Osteoblast (primary cell): ENCODE data around the gene TIMM13. TPM values are rescaled to one million over a fixed set of nuclear protein-coding genes. Genes with fewer than 3 reads are reported as not detected.
"Not testable (repeated sequence)": the region's sequence is repeated elsewhere in the genome, so short reads cannot be mapped to it uniquely, and the experiment has no call there.

Source experiments
- DNase-seq: peaks from one replicate; pipeline ENCODE4 v3.0.0; 2011; ENCODE audit warnings: low spot score, mixed read lengths; ENCODE audit not compliant: insufficient read length; ENCODE audit errors: missing footprints
- H2AFZ ChIP-seq: 2 replicates; pipeline ENCODE4 v1.6.0; 2011; ENCODE audit warnings: mild to moderate bottlenecking, low read length
- H3K27ac ChIP-seq: 2 replicates; pipeline ENCODE4 v1.5.1; 2011; ENCODE audit warnings: mild to moderate bottlenecking, low read depth, low read length, moderate library complexity
- H3K27me3 ChIP-seq: 2 replicates; pipeline ENCODE4 v1.6.0; 2012; ENCODE audit warnings: mild to moderate bottlenecking, control low read depth, inconsistent platforms, low read length, moderate library complexity; ENCODE audit not compliant: insufficient read depth
- H3K36me3 ChIP-seq: 2 replicates; pipeline ENCODE4 v1.5.1; 2011; ENCODE audit warnings: mild to moderate bottlenecking, low read length, control low read depth, moderate library complexity; ENCODE audit not compliant: insufficient read depth
- H3K4me1 ChIP-seq: 2 replicates; pipeline ENCODE4 v1.5.1; 2011; ENCODE audit warnings: mild to moderate bottlenecking, low read length, control low read depth, moderate library complexity; ENCODE audit not compliant: insufficient read depth
- H3K4me2 ChIP-seq: 2 replicates; pipeline ENCODE4 v1.6.0; 2011; ENCODE audit warnings: mild to moderate bottlenecking, low read length; ENCODE audit not compliant: insufficient read depth
- H3K4me3 ChIP-seq: fragments of 200-600 bp; sonication (generic); 3 replicates; pipeline ENCODE4 v1.5.1; 2012; ENCODE audit warnings: mild to moderate bottlenecking, low read length, inconsistent platforms; ENCODE audit not compliant: insufficient read depth
- H3K79me2 ChIP-seq: 2 replicates; pipeline ENCODE4 v1.6.0; 2012; ENCODE audit warnings: mild to moderate bottlenecking, low read length, control low read depth, inconsistent platforms; ENCODE audit not compliant: insufficient read depth
- H3K9me3 ChIP-seq: 2 replicates; pipeline ENCODE4 v1.5.1; 2011; ENCODE audit warnings: low read depth, low read length, control low read depth
- H4K20me1 ChIP-seq: 2 replicates; pipeline ENCODE4 v1.6.0; 2012; ENCODE audit warnings: mild to moderate bottlenecking, low read length, control low read depth; ENCODE audit not compliant: insufficient read depth
- CTCF ChIP-seq: IDR thresholded peaks from 2 replicates; pipeline ENCODE4 v1.5.1; 2011; ENCODE audit warnings: mild to moderate bottlenecking, low read depth, low read length, moderate library complexity; ENCODE audit errors: extremely low read depth
- total RNA-seq: library from RNA; depleted of rRNA; stranded (reverse); fragments of >200 nt; gene quantifications from 2 replicates; pipeline ENCODE4 v1.2.3, GENCODE V29; 2012

The TIMM13 gene
- total RNA-seq, 1 donor, result 27.9 TPM

GRCh38 chr19:2417881-2418406, 9.4 kb downstream of the TIMM13 start:
- H3K27me3 ChIP-seq, result no peaks in the 10 kb centered on the region
- no peak overlapping the region for H3K4me2 ChIP-seq
- H3K36me3 ChIP-seq, result peaks cover 12% of the 10 kb centered on the region
- DNase-seq, result peak; percentile 62
- H2AFZ ChIP-seq, result no peak overlapping the region
- peaks cover 9% of the 10 kb centered on the region for H3K79me2 ChIP-seq
- peaks cover 12% of the 10 kb centered on the region for H4K20me1 ChIP-seq
- H3K4me1 ChIP-seq, result no peaks in the 10 kb centered on the region
- TF ChIP-seq CTCF, result no peak
- H3K4me3 ChIP-seq, result no peak overlapping the region
- no peak overlapping the region for H3K27ac ChIP-seq
- H3K9me3 ChIP-seq, result no peaks in the 10 kb centered on the region

GRCh38 chr19:2417436-2417835, 9.9 kb downstream of the TIMM13 start:
- H3K9me3 ChIP-seq, H3K79me2 ChIP-seq, H3K4me1 ChIP-seq, H3K4me3 ChIP-seq, H3K27me3 ChIP-seq, H2AFZ ChIP-seq, H3K4me2 ChIP-seq, H3K27ac ChIP-seq: not testable (repeated sequence)
- H4K20me1 ChIP-seq, result peaks cover 12% of the 10 kb centered on the region
- H3K36me3 ChIP-seq, result peaks cover 12% of the 10 kb centered on the region
- DNase-seq, result peak; percentile 47

- Histone ChIP-seq H3K79me2 (peaks cover 1% of the 10 kb centered on the region), H3K4me2 (no peak overlapping the region), H3K9me3 (no peaks in the 10 kb centered on the region), H3K36me3 (peaks cover 12% of the 10 kb centered on the region), H4K20me1 (peaks cover 12% of the 10 kb centered on the region), H2AFZ (no peak overlapping the region), H3K4me1 (no peaks in the 10 kb centered on the region), H3K4me3 (no peak overlapping the region), H3K27me3 (no peaks in the 10 kb centered on the region), H3K27ac (no peak overlapping the region)
- peak; percentile 65 for DNase-seq
- TF ChIP-seq CTCF, result no peak
Measured at GRCh38 chr19:2416321-2417097, 10.9 kb downstream of the TIMM13 start.

GRCh38 chr19:2415973-2416319, 11.4 kb downstream of the TIMM13 start:
- H3K79me2 ChIP-seq, result no peaks in the 10 kb centered on the region
- H3K4me2 ChIP-seq, result no peak overlapping the region
- H3K4me1 ChIP-seq, result no peaks in the 10 kb centered on the region
- H3K36me3 ChIP-seq, result peaks cover 12% of the 10 kb centered on the region
- no peak for TF ChIP-seq CTCF
- peaks cover 12% of the 10 kb centered on the region for H4K20me1 ChIP-seq
- no peaks in the 10 kb centered on the region for H3K27me3 ChIP-seq
- H3K9me3 ChIP-seq, result no peaks in the 10 kb centered on the region
- H3K27ac ChIP-seq, result no peak overlapping the region
- no peak overlapping the region for H3K4me3 ChIP-seq
- DNase-seq, result no peak
- no peak overlapping the region for H2AFZ ChIP-seq
